Measurements from ENCODE around the gene FAM193A. TPM values are rescaled to one million over a fixed set of nuclear protein-coding genes. Genes with fewer than 3 reads are reported as not detected.

The FAM193A gene
- total RNA-seq, 1 donor from 2014 or later: 28.8 TPM

- H3K9me3 Mint-ChIP-seq (ENCODE audit: unreplicated experiment): no peaks in the 10 kb centered on the region
- no peaks in the 10 kb centered on the region for H3K9me3 ChIP-seq (ENCODE audit: insufficient read depth, low read depth, low read length)
- H3K4me2 ChIP-seq (ENCODE audit: low read length): peak overlapping the region; percentile 92
- peak overlapping the region; percentile 33 for H3K4me3 ChIP-seq (ENCODE audit: insufficient read depth, low read depth, low read length)
- peaks cover 9% of the 10 kb centered on the region for H3K4me1 ChIP-seq (ENCODE audit: insufficient read depth, low read length)
- DNase-seq (ENCODE audit: low read depth) (no peak), FAIRE-seq (no peak)
- H3K27me3 Mint-ChIP-seq (ENCODE audit: low read depth, unreplicated experiment): no peaks in the 10 kb centered on the region
- peak overlapping the region; percentile 82 for H3K4me3 Mint-ChIP-seq (ENCODE audit: unreplicated experiment)
- peaks cover 27% of the 10 kb centered on the region for H4K20me1 ChIP-seq (ENCODE audit: insufficient read depth, low read length)
- peak overlapping the region; percentile 43 for H3K9ac ChIP-seq (ENCODE audit: low read length)
- H2AFZ ChIP-seq (ENCODE audit: low read depth, low read length): peak overlapping the region; percentile 84
- peaks cover 7% of the 10 kb centered on the region for H3K36me3 Mint-ChIP-seq (ENCODE audit: low read depth, unreplicated experiment)
- H3K27ac Mint-ChIP-seq (ENCODE audit: unreplicated experiment): no peak overlapping the region
- H3K36me3 ChIP-seq (ENCODE audit: insufficient read depth, low read length): no peaks in the 10 kb centered on the region
- no peaks in the 10 kb centered on the region for H3K27me3 ChIP-seq (ENCODE audit: insufficient read depth, low read length)
- TF ChIP-seq EZH2 (IDR thresholded peaks at IDR 0.05; ENCODE audit: insufficient read depth, low read length) (no peak), CTCF (IDR thresholded peaks at IDR 0.05; ENCODE audit: insufficient read depth, low read depth, low read length) (no peak)
- no peak overlapping the region for H3K27ac ChIP-seq (ENCODE audit: low read depth, low read length)
- peaks cover 2% of the 10 kb centered on the region for H3K4me1 Mint-ChIP-seq (ENCODE audit: low read depth, unreplicated experiment)
- H3K79me2 ChIP-seq (ENCODE audit: insufficient read depth, low read length): peaks cover 34% of the 10 kb centered on the region
Measured at GRCh38 chr4:2756691-2757350, 220.4 kb downstream of the FAM193A start.

GRCh38 chr4:2757426-2757825, 221.0 kb downstream of the FAM193A start:
- FAIRE-seq: no peak

More at GRCh38 chr4:2757426-2757825, 221.0 kb downstream of the FAM193A start:
- Mint-ChIP-seq H3K4me1 (ENCODE audit: low read depth, unreplicated experiment) (peaks cover 2% of the 10 kb centered on the region), H3K4me3 (ENCODE audit: unreplicated experiment) (peak overlapping the region; percentile 82), H3K9me3 (ENCODE audit: unreplicated experiment) (no peaks in the 10 kb centered on the region), H3K27ac (ENCODE audit: unreplicated experiment) (no peak overlapping the region), H3K36me3 (ENCODE audit: low read depth, unreplicated experiment) (peaks cover 4% of the 10 kb centered on the region), H3K27me3 (ENCODE audit: low read depth, unreplicated experiment) (peaks cover 3% of the 10 kb centered on the region)
- no peak overlapping the region for H3K27ac ChIP-seq (ENCODE audit: low read depth, low read length)
- H4K20me1 ChIP-seq (ENCODE audit: insufficient read depth, low read length): peaks cover 21% of the 10 kb centered on the region
- TF ChIP-seq CTCF (IDR thresholded peaks at IDR 0.05; ENCODE audit: insufficient read depth, low read depth, low read length): no peak
- no peak for TF ChIP-seq EZH2 (IDR thresholded peaks at IDR 0.05; ENCODE audit: insufficient read depth, low read length)
- H2AFZ ChIP-seq (ENCODE audit: low read depth, low read length): no peak overlapping the region
- H3K9me3 ChIP-seq (ENCODE audit: insufficient read depth, low read depth, low read length): no peaks in the 10 kb centered on the region
- peaks cover 9% of the 10 kb centered on the region for H3K4me1 ChIP-seq (ENCODE audit: insufficient read depth, low read length)
- no peak overlapping the region for H3K4me2 ChIP-seq (ENCODE audit: low read length)
- DNase-seq (ENCODE audit: low read depth): no peak
- H3K4me3 ChIP-seq (ENCODE audit: insufficient read depth, low read depth, low read length): no peak overlapping the region
- no peaks in the 10 kb centered on the region for H3K27me3 ChIP-seq (ENCODE audit: insufficient read depth, low read length)
- peaks cover 29% of the 10 kb centered on the region for H3K79me2 ChIP-seq (ENCODE audit: insufficient read depth, low read length)
- H3K36me3 ChIP-seq (ENCODE audit: insufficient read depth, low read length): no peaks in the 10 kb centered on the region
- H3K9ac ChIP-seq (ENCODE audit: low read length): no peak overlapping the region
